SK-N-SH (cell line): ENCODE measurements around the gene SASH1. TPM values are rescaled to one million over a fixed set of nuclear protein-coding genes. Genes with fewer than 3 reads are reported as not detected.

ENCODE experiments used
- CTCF ChIA-PET: fragments of 300-600, 350-600 bp; formaldehyde crosslinking; extraction: SDS; loops from one replicate; lab custom pipeline; 2021; lab: Yijun Ruan, JAX
- POLR2A ChIA-PET: fragments of 350-600 bp; sonication (Branson Sonifier 250); formaldehyde crosslinking; extraction: SDS; loops from one replicate; lab custom pipeline; 2020; ENCODE audit warnings: antibody characterized with exemption, inconsistent platforms; lab: Yijun Ruan, JAX
- DNase-seq: peaks from one replicate; pipeline ENCODE4 v3.0.0; 2012
- H2AFZ ChIP-seq: fragments of 200-600 bp; sonication (generic); 2 replicates; pipeline ENCODE4 v1.8.1; 2016; ENCODE audit warnings: antibody characterized with exemption, mild to moderate bottlenecking, low read depth
- H3F3A ChIP-seq: fragments of 200-600 bp; sonication (generic); replicated peaks from 2 replicates; pipeline ENCODE3; 2016; ENCODE audit warnings: antibody characterized with exemption, mild to moderate bottlenecking; ENCODE audit not compliant: insufficient read depth
- H3K27ac ChIP-seq, 2 experiments: fragments of 200-500 bp in 1 of 2; fragments of 200-600 bp in 1 of 2; sonication (Bioruptor generic) in 1 of 2; sonication (generic), shearing (Covaris generic) in 1 of 2; 2 replicates each; pipeline versions ENCODE4 v1.5.1 to v1.6.1; 2014 to 2016; ENCODE audit warnings: low read depth in 2 of 2, inconsistent platforms in 1 of 2, low read length in 1 of 2, mild to moderate bottlenecking in 1 of 2, mixed read lengths in 1 of 2
- H3K27me3 ChIP-seq: fragments of 200-600 bp; sonication (generic), shearing (Covaris generic); 2 replicates; pipeline ENCODE4 v1.6.1; 2016; ENCODE audit warnings: mixed run types; ENCODE audit not compliant: insufficient read depth
- H3K36me3 ChIP-seq, 2 experiments: fragments of 200-500 bp in 1 of 2; fragments of 200-600 bp in 1 of 2; sonication (Bioruptor generic) in 1 of 2; sonication (generic) in 1 of 2; replicated peaks in 1 of 2; 2 replicates each; pipeline versions ENCODE3 to v1.5.1; 2014 to 2016; ENCODE audit warnings: low read length in 1 of 2, mild to moderate bottlenecking in 1 of 2; ENCODE audit not compliant: insufficient read depth in 2 of 2, control insufficient read depth in 1 of 2
- H3K4me1 ChIP-seq, 2 experiments: fragments of 200-500 bp in 1 of 2; fragments of 200-600 bp in 1 of 2; sonication (Bioruptor generic) in 1 of 2; sonication (generic), shearing (Covaris generic) in 1 of 2; 2 replicates each; pipeline versions ENCODE4 v1.5.1 to v1.6.1; 2014 to 2016; ENCODE audit warnings: low read depth in 1 of 2, low read length in 1 of 2, mixed run types in 1 of 2; ENCODE audit not compliant: insufficient read depth in 2 of 2, control insufficient read depth in 1 of 2
- H3K4me2 ChIP-seq: fragments of 200-600 bp; sonication (generic), shearing (Covaris generic); 2 replicates; pipeline ENCODE4 v1.6.1; 2017; ENCODE audit warnings: mixed run types
- H3K4me3 ChIP-seq, 2 experiments: fragments of 200-500 bp in 1 of 2; fragments of 200-600 bp in 1 of 2; sonication (Bioruptor generic) in 1 of 2; sonication (generic), shearing (Covaris generic) in 1 of 2; 2 replicates each; pipeline versions ENCODE4 v1.5.1 to v1.8.1; 2014 to 2016; ENCODE audit warnings: low read depth in 2 of 2, inconsistent platforms in 1 of 2, low read length in 1 of 2, mild to moderate bottlenecking in 1 of 2, mixed read lengths in 1 of 2, moderate library complexity in 1 of 2
- H3K79me2 ChIP-seq: fragments of 200-600 bp; sonication (generic); 2 replicates; pipeline ENCODE4 v1.8.1; 2017; ENCODE audit warnings: mild to moderate bottlenecking; ENCODE audit not compliant: insufficient read depth
- H3K9ac ChIP-seq: fragments of 200-600 bp; sonication (generic); 2 replicates; pipeline ENCODE4 v1.6.1; 2017; ENCODE audit warnings: mixed run types
- H3K9me2 ChIP-seq: fragments of 200-600 bp; sonication (generic); 2 replicates; pipeline ENCODE4 v1.6.1; 2017; ENCODE audit warnings: mixed run types
- H3K9me3 ChIP-seq: fragments of 200-600 bp; sonication (generic); 2 replicates; pipeline ENCODE4 v1.6.1; 2017; ENCODE audit warnings: mixed run types, mild to moderate bottlenecking, moderate library complexity
- H4K20me1 ChIP-seq: fragments of 200-600 bp; sonication (generic); 2 replicates; pipeline ENCODE4 v1.6.1; 2017; ENCODE audit warnings: mild to moderate bottlenecking, mixed run types; ENCODE audit not compliant: insufficient read depth
- EP300 ChIP-seq, 2 experiments: IDR thresholded peaks; 2 replicates each; pipeline versions ENCODE4 v1.4.0 to v1.6.1; 2012; ENCODE audit warnings: borderline replicate concordance in 1 of 2, low read depth in 1 of 2, low read length in 1 of 2
- FOSL2 ChIP-seq: IDR thresholded peaks from 2 replicates; pipeline ENCODE4 v1.4.0; 2012; ENCODE audit warnings: low read depth, mild to moderate bottlenecking, moderate library complexity, borderline replicate concordance
- FOXJ3 ChIP-seq: sonication (generic); formaldehyde crosslinking; IDR thresholded peaks from 2 replicates; pipeline ENCODE4 v1.5.1; 2020; ENCODE audit warnings: mild to moderate bottlenecking, missing genetic modification reagents
- FOXM1 ChIP-seq: IDR thresholded peaks from 2 replicates; pipeline ENCODE4 v1.4.0; 2012; ENCODE audit warnings: low read depth, mild to moderate bottlenecking
- JUND ChIP-seq: IDR thresholded peaks from 2 replicates; pipeline ENCODE4 v1.4.0; 2012
- MEF2A ChIP-seq: IDR thresholded peaks from 2 replicates; pipeline ENCODE4 v1.4.0; 2012; ENCODE audit warnings: low read depth, borderline replicate concordance
- NFIC ChIP-seq: IDR thresholded peaks from 2 replicates; pipeline ENCODE4 v1.4.0; 2012; ENCODE audit warnings: borderline replicate concordance
- RFX5 ChIP-seq: IDR thresholded peaks from 2 replicates; pipeline ENCODE4 v1.6.1; 2012; ENCODE audit warnings: mild to moderate bottlenecking, improper control_type of control experiment, low read length
- RXRA ChIP-seq: IDR thresholded peaks from 2 replicates; pipeline ENCODE4 v1.4.0; 2012; ENCODE audit warnings: low read depth, mild to moderate bottlenecking, borderline replicate concordance
- TAF1 ChIP-seq: IDR thresholded peaks from 2 replicates; pipeline ENCODE4 v1.6.1; 2012; ENCODE audit warnings: low read depth, mild to moderate bottlenecking, low read length, moderate library complexity, borderline replicate concordance
- TCF12 ChIP-seq: IDR thresholded peaks from 2 replicates; pipeline ENCODE4 v1.4.0; 2012
- WGBS: methylation state at CpG from one replicate; pipeline ENCODE4 v1.1.6; 2017; ENCODE audit warnings: low lambda C conversion rate; 5-methylcytosine and 5-hydroxymethylcytosine counted together
- polyA plus RNA-seq, 3 experiments: library from polyadenylated mRNA; depleted of rRNA; stranded (reverse); fragments of >200 nt; gene quantifications; 2 replicates each; pipeline ENCODE4 v1.2.3, GENCODE V29; 2012
- TF ChIP-seq, protein P1 (sequence below): IDR thresholded peaks from 2 replicates; pipeline ENCODE4; 2012
- TF ChIP-seq, protein P2 (sequence below): IDR thresholded peaks from 2 replicates; pipeline ENCODE4 v1.4.0; 2012; ENCODE audit warnings: low read depth, borderline replicate concordance
- TF ChIP-seq, protein P3 (sequence below): fragments of 150-350 bp; IDR thresholded peaks from 2 replicates; pipeline ENCODE4 v1.6.1; 2016; ENCODE audit warnings: mild to moderate bottlenecking, low read depth, low read length

The SASH1 gene
- polyA plus RNA-seq, 1 of the 3 experiments (the other 2 are of a cell fraction) = 19.8 TPM

DNA sequence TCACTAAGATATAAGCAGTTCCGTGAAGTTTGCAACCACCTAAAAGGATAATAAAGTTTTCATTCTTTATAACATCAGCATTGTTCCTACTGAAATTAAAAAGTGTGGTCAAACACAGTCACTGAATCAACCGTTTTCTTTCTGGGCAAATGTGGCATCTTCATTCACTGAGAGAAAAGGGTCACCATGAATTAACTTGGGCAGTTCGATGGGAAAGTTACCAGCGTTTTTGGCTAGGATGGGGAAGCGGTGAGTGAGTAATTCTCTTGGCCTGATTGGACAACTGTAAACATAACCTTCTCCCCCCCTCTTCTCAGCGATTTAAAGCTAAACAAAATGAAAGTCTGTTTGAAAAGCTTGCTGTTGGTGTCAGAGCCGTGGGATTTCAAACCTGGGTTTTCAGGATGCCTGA lies 181.8 kb downstream of the SASH1 start:
- H4K20me1 ChIP-seq = no peaks in the 10 kb centered on the region
- H3K9ac ChIP-seq = peak overlapping the region; percentile 99
- H3K9me3 ChIP-seq = no peaks in the 10 kb centered on the region
- CTCF ChIA-PET = no interaction called here
- DNase-seq = no peak
- H3K27me3 ChIP-seq = no peaks in the 10 kb centered on the region
- POLR2A ChIA-PET = no interaction called here
- peaks cover 39% of the 10 kb centered on the region for H3K79me2 ChIP-seq
- peaks cover 10 to 32% of the 10 kb centered on the region in 2 experiments for H3K36me3 ChIP-seq
- no peak overlapping the region for H2AFZ ChIP-seq
- TF ChIP-seq FOSL2 (peak; percentile 55; the same call in 1 of the 2 replicates), NFIC (peak; percentile 45; the same call in 1 of the 2 replicates), RFX5 (no peak), FOXM1 (0 out of 2 replicates have a peak, but pooled peaks have one; percentile 50)
- H3K4me1 ChIP-seq = peaks cover 0 to 54% of the 10 kb centered on the region in 2 experiments; a peak in 3 of 4 replicates
- no peaks in the 10 kb centered on the region for H3K9me2 ChIP-seq
- 14% methylated on average over 7 of the region's 7 CpGs for WGBS
- peak overlapping the region; percentile 83 for H3K4me2 ChIP-seq
- H3F3A ChIP-seq = peaks cover 80% of the 10 kb centered on the region
- H3K4me3 ChIP-seq = peak overlapping the region; percentile 27 to 60; a peak in 3 of 4 replicates
- peak overlapping the region; percentile 81 to 100 for H3K27ac ChIP-seq

DNA sequence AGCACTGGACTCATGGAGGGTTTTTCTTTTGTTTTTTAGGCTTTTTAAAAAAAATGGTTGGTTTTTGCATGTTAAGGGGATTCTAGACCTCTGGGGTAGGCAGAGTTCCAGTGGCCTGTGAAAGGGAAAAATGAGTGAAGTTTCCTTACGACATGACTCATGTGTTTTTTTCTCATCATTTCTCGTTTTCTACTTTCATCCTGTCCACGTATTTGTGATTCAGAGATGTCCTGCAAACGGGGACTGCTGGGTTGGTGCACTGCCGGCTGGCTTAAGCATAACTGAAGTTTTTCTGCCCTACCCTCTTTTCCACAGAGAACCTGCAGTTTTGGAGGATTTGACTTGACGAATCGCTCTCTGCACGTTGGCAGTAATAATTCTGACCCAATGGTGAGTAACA lies 182.3 kb downstream of the SASH1 start:
- no peak for DNase-seq
- TF ChIP-seq MEF2A (no peak), TCF12 (peak; percentile 27; the same call in 1 of the 2 replicates), RXRA (0 out of 2 replicates have a peak, but pooled peaks have one; percentile 8), FOSL2 (peak; percentile 60), EP300 (IDR thresholded peaks at IDR 0.05; ENCODE audit: borderline replicate concordance in 1 of 2, low read depth in 1 of 2, low read length in 1 of 2) (peak in 1 of 2 experiments; percentile 13; a peak in 1 of 4 replicates), FOXJ3 (CRISPR knock-in tag) (no peak), TAF1 (peak; percentile 2; the same call in 1 of the 2 replicates), JUND (peak; percentile 28; the same call in 1 of the 2 replicates)
- TF ChIP-seq, protein P1, sequence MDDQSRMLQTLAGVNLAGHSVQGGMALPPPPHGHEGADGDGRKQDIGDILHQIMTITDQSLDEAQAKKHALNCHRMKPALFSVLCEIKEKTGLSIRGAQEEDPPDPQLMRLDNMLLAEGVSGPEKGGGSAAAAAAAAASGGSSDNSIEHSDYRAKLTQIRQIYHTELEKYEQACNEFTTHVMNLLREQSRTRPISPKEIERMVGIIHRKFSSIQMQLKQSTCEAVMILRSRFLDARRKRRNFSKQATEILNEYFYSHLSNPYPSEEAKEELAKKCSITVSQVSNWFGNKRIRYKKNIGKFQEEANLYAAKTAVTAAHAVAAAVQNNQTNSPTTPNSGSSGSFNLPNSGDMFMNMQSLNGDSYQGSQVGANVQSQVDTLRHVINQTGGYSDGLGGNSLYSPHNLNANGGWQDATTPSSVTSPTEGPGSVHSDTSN = peak; percentile 35
- TF ChIP-seq, protein P2, sequence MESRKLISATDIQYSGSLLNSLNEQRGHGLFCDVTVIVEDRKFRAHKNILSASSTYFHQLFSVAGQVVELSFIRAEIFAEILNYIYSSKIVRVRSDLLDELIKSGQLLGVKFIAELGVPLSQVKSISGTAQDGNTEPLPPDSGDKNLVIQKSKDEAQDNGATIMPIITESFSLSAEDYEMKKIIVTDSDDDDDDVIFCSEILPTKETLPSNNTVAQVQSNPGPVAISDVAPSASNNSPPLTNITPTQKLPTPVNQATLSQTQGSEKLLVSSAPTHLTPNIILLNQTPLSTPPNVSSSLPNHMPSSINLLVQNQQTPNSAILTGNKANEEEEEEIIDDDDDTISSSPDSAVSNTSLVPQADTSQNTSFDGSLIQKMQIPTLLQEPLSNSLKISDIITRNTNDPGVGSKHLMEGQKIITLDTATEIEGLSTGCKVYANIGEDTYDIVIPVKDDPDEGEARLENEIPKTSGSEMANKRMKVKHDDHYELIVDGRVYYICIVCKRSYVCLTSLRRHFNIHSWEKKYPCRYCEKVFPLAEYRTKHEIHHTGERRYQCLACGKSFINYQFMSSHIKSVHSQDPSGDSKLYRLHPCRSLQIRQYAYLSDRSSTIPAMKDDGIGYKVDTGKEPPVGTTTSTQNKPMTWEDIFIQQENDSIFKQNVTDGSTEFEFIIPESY = no peak
- TF ChIP-seq, protein P3, sequence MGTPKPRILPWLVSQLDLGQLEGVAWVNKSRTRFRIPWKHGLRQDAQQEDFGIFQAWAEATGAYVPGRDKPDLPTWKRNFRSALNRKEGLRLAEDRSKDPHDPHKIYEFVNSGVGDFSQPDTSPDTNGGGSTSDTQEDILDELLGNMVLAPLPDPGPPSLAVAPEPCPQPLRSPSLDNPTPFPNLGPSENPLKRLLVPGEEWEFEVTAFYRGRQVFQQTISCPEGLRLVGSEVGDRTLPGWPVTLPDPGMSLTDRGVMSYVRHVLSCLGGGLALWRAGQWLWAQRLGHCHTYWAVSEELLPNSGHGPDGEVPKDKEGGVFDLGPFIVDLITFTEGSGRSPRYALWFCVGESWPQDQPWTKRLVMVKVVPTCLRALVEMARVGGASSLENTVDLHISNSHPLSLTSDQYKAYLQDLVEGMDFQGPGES = no peak
- no peaks in the 10 kb centered on the region for H3K27me3 ChIP-seq
- peaks cover 34% of the 10 kb centered on the region for H3K79me2 ChIP-seq
- WGBS = 12% methylated on average over 8 of the region's 8 CpGs
- peak overlapping the region; percentile 81 to 100 for H3K27ac ChIP-seq
- peaks cover 6 to 27% of the 10 kb centered on the region in 2 experiments for H3K36me3 ChIP-seq
- ChIA-PET POLR2A (no interaction called here), CTCF (no interaction called here)
- H3K9me3 ChIP-seq = no peaks in the 10 kb centered on the region
- no peak overlapping the region for H2AFZ ChIP-seq
- H3K4me1 ChIP-seq = peaks cover 0 to 55% of the 10 kb centered on the region in 2 experiments; a peak in 3 of 4 replicates
- peak overlapping the region; percentile 99 for H3K9ac ChIP-seq
- no peaks in the 10 kb centered on the region for H4K20me1 ChIP-seq
- peak overlapping the region; percentile 27 to 60; a peak in 3 of 4 replicates for H3K4me3 ChIP-seq
- H3K4me2 ChIP-seq = peak overlapping the region; percentile 83
- peaks cover 80% of the 10 kb centered on the region for H3F3A ChIP-seq
- H3K9me2 ChIP-seq = no peaks in the 10 kb centered on the region
